Coronary artery (tissue), 2 donors: ENCODE results near the gene PROKR1.
"Not testable (repeated sequence)": the region's sequence is repeated elsewhere in the genome, so short reads cannot be mapped to it uniquely, and the experiment has no call there.

Experiments used
- DNase-seq: peaks from one replicate; pipeline ENCODE4 v3.0.0-alpha.2; 2017; ENCODE audit warnings: low spot score
- H3K27ac ChIP-seq, 2 donors: fragments of 200-600 bp; sonication (generic); one replicate each; pipeline ENCODE4 v1.5.1; 2016 to 2019
- H3K4me3 ChIP-seq: fragments of 200-600 bp; sonication (generic); 2 replicates; pipeline ENCODE4 v1.5.1; 2016; ENCODE audit warnings: mild to moderate bottlenecking, moderate library complexity
- TF ChIP-seq, protein P1 (sequence below): fragments of 200-600 bp; sonication (generic); IDR thresholded peaks from one replicate; pipeline ENCODE4 v1.5.1; 2019; ENCODE audit warnings: antibody characterized with exemption

Gene PROKR1

DNA sequence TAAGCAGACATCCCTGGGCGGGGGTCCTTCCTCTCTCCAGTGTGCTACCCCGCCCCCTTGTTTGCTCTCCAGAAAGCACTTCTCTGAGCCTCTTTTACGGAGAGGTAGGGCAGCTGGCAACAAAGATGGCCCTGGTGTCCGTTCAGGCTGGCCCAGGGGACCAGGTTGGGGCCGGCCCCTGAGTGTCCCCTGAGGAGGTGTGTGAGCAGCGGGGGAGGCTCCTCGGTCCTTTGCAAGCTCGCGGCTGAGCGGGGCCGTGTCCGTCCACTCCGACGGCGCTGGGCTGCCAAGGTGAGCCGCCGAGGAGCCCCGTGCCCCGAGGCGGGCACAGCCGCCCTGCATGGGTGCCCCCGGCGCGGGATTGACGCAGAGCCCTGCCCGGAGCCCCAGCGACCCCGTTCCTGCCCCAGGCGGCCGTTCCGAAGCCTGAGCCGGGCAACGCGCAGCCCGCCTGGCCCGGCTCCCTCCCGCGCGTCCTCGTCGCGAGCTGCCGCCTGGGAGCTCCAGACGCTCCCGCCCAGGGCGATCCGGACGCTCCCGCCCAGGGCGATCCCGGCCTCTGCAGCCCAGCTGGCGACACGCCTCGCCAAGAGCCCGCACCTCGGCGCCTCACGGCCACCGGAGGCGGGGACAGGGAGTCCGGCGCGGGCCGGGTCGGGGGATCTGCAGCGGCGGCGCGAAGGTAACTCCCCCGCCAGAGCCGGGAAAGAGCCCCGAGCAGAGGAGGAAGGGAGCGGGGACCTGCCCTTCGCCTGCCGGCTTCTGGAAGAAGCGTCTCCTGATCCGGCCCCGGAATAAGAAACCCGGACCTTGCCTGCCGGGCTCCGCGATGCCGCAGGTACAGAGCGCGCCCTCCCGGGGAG is at the start of gene PROKR1:
Gene PROKR1, plus strand, starts transcription at position 569 of the 863 bp plus-strand sequence. CDS start 2,243 bp downstream, outside the sequence.
- Histone ChIP-seq H3K4me3 (peak within 1 kb of the TSS; percentile 79), H3K27ac (no peak within 1 kb of the TSS)
- TF ChIP-seq, protein P1, sequence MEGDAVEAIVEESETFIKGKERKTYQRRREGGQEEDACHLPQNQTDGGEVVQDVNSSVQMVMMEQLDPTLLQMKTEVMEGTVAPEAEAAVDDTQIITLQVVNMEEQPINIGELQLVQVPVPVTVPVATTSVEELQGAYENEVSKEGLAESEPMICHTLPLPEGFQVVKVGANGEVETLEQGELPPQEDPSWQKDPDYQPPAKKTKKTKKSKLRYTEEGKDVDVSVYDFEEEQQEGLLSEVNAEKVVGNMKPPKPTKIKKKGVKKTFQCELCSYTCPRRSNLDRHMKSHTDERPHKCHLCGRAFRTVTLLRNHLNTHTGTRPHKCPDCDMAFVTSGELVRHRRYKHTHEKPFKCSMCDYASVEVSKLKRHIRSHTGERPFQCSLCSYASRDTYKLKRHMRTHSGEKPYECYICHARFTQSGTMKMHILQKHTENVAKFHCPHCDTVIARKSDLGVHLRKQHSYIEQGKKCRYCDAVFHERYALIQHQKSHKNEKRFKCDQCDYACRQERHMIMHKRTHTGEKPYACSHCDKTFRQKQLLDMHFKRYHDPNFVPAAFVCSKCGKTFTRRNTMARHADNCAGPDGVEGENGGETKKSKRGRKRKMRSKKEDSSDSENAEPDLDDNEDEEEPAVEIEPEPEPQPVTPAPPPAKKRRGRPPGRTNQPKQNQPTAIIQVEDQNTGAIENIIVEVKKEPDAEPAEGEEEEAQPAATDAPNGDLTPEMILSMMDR, result no peak
- no peak for DNase-seq

DNA sequence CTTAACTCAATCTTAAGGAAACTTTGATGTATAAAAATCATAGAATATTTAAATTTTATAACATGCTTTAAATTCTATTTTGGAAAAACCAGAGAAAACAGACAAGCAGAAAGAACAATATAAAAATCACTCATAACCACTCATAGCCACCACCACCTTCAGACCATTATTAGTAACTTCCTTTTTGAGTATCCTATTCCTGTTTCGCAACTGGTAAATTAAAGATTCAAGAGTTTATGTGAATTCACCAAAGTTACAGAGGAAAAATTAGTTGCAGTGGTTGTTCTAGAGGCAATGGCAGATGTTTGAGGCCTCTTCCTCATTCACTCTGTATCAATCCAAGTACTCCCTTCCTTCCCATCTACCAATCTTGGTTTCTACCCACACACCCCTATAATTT is 49.3 kb upstream of the PROKR1 start:
- Histone ChIP-seq H3K4me3 (no peak overlapping the region), H3K27ac (no peak overlapping the region)
- DNase-seq, result no peak
- TF ChIP-seq, protein P1, result no peak

DNA sequence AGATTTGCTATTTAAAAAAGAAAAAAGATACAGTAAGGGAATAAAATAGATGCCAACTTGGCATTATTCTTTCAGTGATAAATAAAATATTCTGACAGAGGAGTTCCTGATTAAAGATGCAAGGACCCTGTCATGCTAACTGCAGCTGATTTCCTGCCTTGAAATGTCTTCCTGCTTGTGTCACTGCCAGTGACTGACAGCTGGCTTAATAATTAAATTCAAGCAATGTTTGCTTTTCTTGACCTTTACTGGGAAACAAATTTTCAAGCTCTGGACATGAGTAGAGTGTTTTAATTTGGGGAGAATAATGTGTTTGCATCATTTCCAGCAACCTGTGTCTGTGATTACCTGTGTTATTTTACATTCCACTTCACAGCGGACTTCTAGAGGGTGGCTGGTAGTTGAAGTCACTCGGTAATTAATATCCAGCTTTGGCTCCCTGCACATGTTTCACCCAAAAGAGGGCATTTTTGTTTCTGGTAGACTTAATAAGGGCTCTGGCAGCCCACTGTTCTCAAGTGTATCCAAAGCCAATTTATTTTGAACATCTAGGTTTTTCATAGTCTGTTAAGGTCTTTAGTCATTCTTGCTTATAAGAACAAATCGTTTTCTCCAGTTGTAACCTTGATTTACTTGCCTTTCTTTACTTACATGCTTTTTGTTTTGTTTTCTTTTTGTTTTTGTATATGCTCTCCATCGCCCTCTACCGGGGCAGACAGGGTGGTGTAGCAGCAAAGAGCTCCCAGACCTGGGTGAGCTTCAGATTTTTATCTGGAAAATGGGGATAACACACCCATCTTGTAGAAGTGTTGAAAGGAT is 48.5 kb upstream of the PROKR1 start:
- TF ChIP-seq, protein P1, result no peak
- no peak for DNase-seq
- Histone ChIP-seq H3K4me3 (no peak overlapping the region), H3K27ac (no peak overlapping the region)

DNA sequence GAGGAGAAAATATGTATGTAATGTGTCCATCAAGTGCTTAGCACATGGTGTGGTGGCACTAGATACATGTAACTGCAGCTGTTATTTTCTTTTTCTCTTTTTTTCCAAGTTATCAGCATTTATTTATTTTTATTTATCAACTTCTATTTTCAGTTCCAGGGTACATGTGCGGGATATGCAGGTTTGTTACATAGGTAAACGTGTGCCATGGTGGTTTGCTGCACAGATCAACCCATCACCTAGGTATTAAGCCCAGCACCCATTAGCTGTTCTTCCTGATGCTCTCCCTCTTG is 47.9 kb upstream of the PROKR1 start:
- H3K4me3 ChIP-seq, DNase-seq, H3K27ac ChIP-seq: not testable (repeated sequence)

DNA sequence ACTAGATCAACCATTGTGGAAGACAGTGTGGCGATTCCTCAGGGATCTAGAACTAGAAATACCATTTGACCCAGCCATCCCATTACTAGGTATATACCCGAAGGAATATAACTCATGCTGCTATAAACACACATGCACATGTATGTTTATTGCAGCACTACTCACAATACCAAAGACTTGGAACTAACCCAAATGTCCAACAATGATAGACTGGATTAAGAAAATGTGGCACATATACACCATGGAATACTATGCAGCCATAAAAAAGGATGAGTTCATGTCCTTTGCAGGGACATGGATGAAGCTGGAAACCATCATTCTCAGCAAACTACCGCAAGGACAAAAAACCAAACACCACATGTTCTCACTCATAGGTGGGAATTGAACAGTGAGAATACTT is 42.9 kb upstream of the PROKR1 start:
- not testable (repeated sequence) for DNase-seq, H3K4me3 ChIP-seq, H3K27ac ChIP-seq

DNA sequence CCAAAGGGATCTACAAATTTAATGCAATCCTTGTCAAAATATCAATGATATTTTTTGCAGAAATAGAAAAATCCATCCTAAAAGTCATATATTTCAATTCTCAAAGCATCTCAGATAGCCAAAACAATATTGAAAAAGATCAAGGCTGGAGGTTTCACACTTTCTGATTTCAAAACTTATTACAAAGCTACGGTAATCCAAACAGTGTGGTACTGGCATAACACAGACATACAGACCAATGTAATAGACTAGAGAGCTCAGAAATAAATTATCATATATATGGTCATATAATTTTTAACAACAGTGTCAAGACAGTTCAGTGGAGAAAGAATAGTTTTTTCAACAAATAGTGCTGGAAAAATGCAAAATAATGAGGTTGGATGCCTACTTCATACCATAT is 40.3 kb upstream of the PROKR1 start:
- DNase-seq, result no peak
- no peak overlapping the region for H3K4me3 ChIP-seq

DNA sequence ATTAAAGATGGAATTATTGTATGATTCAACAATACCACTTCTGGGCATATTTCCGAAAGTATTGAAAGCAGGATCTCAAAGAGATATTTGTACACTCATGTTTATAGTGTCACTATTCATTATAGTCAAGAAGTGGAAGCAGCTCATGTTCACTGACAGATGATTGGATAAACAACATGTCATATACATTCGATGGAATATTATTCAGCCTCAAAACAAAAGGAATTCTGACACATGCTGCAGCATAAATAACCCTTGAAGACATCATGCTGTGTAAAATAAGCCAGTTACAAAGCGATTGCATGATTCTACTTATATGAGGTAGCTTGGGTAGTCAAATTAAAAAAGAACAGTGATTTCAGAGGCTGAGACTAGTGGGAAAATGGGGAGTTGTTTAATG is 39.3 kb upstream of the PROKR1 start:
- no peak overlapping the region for H3K27ac ChIP-seq
- no peak for DNase-seq
- H3K4me3 ChIP-seq, result no peak overlapping the region
- TF ChIP-seq, protein P1, result no peak

More for the DNA sequence above, 40.3 kb upstream of the PROKR1 start:
- H3K27ac ChIP-seq, result no peak overlapping the region
- TF ChIP-seq, protein P1, result no peak

DNA sequence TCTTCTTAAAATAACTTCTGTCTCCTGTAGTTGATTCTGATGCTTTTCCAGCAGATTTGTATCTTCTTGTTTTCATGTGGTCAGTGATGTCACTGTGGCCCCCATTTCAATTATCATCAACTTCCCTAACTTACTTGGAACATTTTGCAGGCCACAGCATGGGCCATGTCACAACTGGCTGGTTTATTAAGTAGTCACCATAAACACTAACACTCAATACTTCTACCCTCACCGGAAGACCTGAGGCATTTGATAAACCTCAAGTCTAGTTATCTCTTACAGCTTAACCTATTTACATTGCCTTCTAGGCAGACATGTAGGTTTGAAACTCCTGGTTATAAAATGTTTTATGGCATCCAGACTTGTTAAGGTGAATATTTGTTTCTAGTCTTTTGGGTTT is 37.4 kb upstream of the PROKR1 start:
- DNase-seq, result no peak
- Histone ChIP-seq H3K4me3 (no peak overlapping the region), H3K27ac (no peak overlapping the region)
- TF ChIP-seq, protein P1, result no peak
